ENCODE data around the gene PAX2. TPM values are rescaled to one million over a fixed set of nuclear protein-coding genes. Genes with fewer than 3 reads are reported as not detected.

PAX2 gene
- total RNA-seq, 1 donor from 2014 or later, result 0.23 TPM

DNA sequence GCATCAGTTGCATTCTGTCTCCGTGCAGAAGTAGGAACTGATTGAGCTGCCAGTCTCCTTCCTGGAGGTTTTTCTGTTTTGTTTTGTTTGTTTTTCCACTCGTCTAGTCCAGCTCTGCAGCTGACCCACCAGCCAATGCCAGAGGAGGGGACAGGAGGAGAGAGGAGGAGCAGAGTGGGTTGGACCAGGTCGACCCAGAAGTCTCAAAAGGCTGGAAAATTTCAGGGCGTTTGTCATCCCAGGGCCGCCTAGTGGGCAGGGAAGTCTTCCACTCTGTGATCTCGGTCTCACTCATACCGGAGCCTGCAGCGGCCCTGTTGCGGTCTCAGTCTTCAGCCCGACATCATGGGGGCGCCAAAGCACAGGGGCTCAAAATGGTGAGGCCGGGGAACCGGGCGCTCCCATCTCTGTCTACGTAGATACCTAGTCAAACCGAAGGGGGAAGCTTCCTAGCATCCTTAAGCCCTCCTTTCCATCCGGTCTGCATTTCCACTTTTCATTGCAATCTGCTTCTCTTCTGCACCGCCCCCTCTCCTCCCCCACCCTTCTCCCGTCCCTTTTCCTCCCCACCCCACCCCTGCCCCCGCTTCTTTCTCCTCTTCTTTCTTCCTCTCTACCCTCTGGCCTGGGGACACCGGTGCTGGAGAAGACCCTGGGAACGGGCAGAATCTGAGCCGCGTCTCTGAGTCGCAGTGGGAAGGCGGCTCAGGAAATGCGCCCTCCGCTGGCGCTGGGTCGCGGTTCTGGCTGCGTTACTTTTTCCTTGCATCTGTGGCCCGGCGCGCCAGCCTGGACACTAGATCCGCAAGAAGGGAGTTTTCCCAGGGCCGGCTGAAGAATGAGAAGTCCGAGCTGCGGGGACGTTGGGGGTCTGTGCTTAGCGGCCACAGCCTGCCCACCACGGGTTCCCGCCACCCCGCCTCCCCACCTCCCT, 16.2 kb upstream of the PAX2 start:
- TF ChIP-seq, protein P1, sequence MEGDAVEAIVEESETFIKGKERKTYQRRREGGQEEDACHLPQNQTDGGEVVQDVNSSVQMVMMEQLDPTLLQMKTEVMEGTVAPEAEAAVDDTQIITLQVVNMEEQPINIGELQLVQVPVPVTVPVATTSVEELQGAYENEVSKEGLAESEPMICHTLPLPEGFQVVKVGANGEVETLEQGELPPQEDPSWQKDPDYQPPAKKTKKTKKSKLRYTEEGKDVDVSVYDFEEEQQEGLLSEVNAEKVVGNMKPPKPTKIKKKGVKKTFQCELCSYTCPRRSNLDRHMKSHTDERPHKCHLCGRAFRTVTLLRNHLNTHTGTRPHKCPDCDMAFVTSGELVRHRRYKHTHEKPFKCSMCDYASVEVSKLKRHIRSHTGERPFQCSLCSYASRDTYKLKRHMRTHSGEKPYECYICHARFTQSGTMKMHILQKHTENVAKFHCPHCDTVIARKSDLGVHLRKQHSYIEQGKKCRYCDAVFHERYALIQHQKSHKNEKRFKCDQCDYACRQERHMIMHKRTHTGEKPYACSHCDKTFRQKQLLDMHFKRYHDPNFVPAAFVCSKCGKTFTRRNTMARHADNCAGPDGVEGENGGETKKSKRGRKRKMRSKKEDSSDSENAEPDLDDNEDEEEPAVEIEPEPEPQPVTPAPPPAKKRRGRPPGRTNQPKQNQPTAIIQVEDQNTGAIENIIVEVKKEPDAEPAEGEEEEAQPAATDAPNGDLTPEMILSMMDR (IDR thresholded peaks at IDR 0.05; ENCODE audit: insufficient read depth, low read depth, low read length), result peak; percentile 14
- no peak for TF ChIP-seq EZH2 (IDR thresholded peaks at IDR 0.05; ENCODE audit: insufficient read depth, low read length)
- no peak overlapping the region for H3K27ac Mint-ChIP-seq (ENCODE audit: unreplicated experiment)
- no peak for DNase-seq (ENCODE audit: low read depth)
- Histone ChIP-seq H3K4me2 (ENCODE audit: low read length) (peak overlapping the region; percentile 79), H3K9ac (ENCODE audit: low read length) (no peak overlapping the region), H3K27ac (ENCODE audit: low read depth, low read length) (no peak overlapping the region), H3K4me3 (ENCODE audit: insufficient read depth, low read depth, low read length) (no peak overlapping the region), H4K20me1 (ENCODE audit: insufficient read depth, low read length) (peaks cover 7% of the 10 kb centered on the region), H3K4me1 (ENCODE audit: insufficient read depth, low read length) (peaks cover 11% of the 10 kb centered on the region), H3K27me3 (ENCODE audit: insufficient read depth, low read length) (peaks cover 76% of the 10 kb centered on the region), H3K9me3 (ENCODE audit: insufficient read depth, low read depth, low read length) (no peaks in the 10 kb centered on the region), H2AFZ (ENCODE audit: low read depth, low read length) (no peak overlapping the region), H3K79me2 (ENCODE audit: insufficient read depth, low read length) (no peaks in the 10 kb centered on the region), H3K36me3 (ENCODE audit: insufficient read depth, low read length) (no peaks in the 10 kb centered on the region)
- no peaks in the 10 kb centered on the region for H3K36me3 Mint-ChIP-seq (ENCODE audit: low read depth, unreplicated experiment)
- FAIRE-seq, result no peak
- peaks cover 18% of the 10 kb centered on the region for H3K4me1 Mint-ChIP-seq (ENCODE audit: low read depth, unreplicated experiment)
- H3K27me3 Mint-ChIP-seq (ENCODE audit: low read depth, unreplicated experiment), result peaks cover 72% of the 10 kb centered on the region
- H3K4me3 Mint-ChIP-seq (ENCODE audit: unreplicated experiment), result peak overlapping the region; percentile 73
- H3K9me3 Mint-ChIP-seq (ENCODE audit: unreplicated experiment), result peaks cover 2% of the 10 kb centered on the region

DNA sequence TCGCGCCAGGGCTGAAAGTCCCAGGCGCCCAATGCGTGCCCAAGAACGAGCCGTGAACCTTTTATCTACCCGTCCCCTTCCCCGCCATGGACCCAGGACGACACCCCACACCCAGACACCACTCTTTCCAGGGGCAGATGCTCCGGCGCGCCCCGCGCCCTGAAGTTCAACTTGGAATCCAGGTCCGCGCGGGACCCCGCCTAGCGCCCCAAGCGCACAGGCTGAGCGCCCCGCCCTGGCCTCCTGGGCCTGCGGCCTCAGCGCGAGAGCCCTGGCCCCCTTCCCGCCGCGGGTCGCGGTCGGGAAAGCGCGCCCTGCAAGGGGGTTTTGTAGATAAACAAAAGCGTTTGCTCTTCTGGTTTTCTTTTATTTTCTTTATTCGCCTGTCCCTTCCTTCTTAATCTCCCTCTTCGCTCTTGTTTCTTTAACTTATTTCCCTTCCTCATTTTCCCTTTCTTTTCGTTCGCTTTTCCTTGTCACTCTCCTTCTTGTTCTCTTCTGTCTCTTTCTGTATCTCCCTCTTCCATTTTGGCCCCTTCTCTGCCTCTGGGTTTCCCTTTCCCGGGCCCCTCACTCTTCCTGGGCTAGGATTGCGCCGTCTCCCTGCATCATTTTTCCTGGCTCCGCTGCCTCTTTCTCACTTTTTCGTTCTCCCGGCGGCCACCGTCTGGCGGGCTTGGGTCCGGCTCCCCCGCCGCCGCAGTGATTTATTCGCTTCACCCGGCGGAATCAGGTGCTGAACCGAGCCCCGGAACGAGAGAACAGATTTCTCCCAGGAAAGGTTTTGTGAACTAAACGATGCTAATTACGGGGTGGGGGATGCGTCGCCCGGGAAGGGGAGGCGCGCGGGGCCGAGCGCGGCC, 15.3 kb upstream of the PAX2 start:
- Histone ChIP-seq H3K27me3 (ENCODE audit: insufficient read depth, low read length) (peaks cover 77% of the 10 kb centered on the region), H3K36me3 (ENCODE audit: insufficient read depth, low read length) (no peaks in the 10 kb centered on the region), H3K9me3 (ENCODE audit: insufficient read depth, low read depth, low read length) (no peaks in the 10 kb centered on the region), H3K4me3 (ENCODE audit: insufficient read depth, low read depth, low read length) (no peak overlapping the region), H2AFZ (ENCODE audit: low read depth, low read length) (no peak overlapping the region), H3K9ac (ENCODE audit: low read length) (no peak overlapping the region), H3K79me2 (ENCODE audit: insufficient read depth, low read length) (no peaks in the 10 kb centered on the region), H3K4me1 (ENCODE audit: insufficient read depth, low read length) (peaks cover 11% of the 10 kb centered on the region), H4K20me1 (ENCODE audit: insufficient read depth, low read length) (peaks cover 7% of the 10 kb centered on the region), H3K27ac (ENCODE audit: low read depth, low read length) (no peak overlapping the region), H3K4me2 (ENCODE audit: low read length) (peak overlapping the region; percentile 79)
- H3K27ac Mint-ChIP-seq (ENCODE audit: unreplicated experiment), result peak overlapping the region; percentile 0
- no peak for DNase-seq (ENCODE audit: low read depth)
- H3K27me3 Mint-ChIP-seq (ENCODE audit: low read depth, unreplicated experiment), result peaks cover 80% of the 10 kb centered on the region
- peaks cover 2% of the 10 kb centered on the region for H3K9me3 Mint-ChIP-seq (ENCODE audit: unreplicated experiment)
- FAIRE-seq, result no peak
- peak overlapping the region; percentile 76 for H3K4me3 Mint-ChIP-seq (ENCODE audit: unreplicated experiment)
- H3K36me3 Mint-ChIP-seq (ENCODE audit: low read depth, unreplicated experiment), result no peaks in the 10 kb centered on the region
- TF ChIP-seq, protein P1 (IDR thresholded peaks at IDR 0.05; ENCODE audit: insufficient read depth, low read depth, low read length), result no peak
- TF ChIP-seq EZH2 (IDR thresholded peaks at IDR 0.05; ENCODE audit: insufficient read depth, low read length), result peak; percentile 98
- peaks cover 20% of the 10 kb centered on the region for H3K4me1 Mint-ChIP-seq (ENCODE audit: low read depth, unreplicated experiment)

All from astrocyte (in vitro differentiated cells and primary cell).